ENCODE data around the gene SUN1.

- TF ChIP-seq CREB5 (CRISPR knock-in tag; IDR thresholded peaks at IDR 0.05; ENCODE audit: low read depth) (no peak), ZFP30 (CRISPR knock-in tag; IDR thresholded peaks at IDR 0.05) (no peak), BACH2 (CRISPR knock-in tag; IDR thresholded peaks at IDR 0.05; ENCODE audit: borderline replicate concordance) (no peak)
These were observed 69.3 kb downstream of the SUN1 start for GRCh38 chr7:901388-902154.

Measured in SK-N-SH treated with all-trans-retinoic acid at 6 μM for 48 hours (cell line).